Endometrial microvascular endothelial cells (primary cell): Measurements from ENCODE around the gene FAM187B. TPM values are rescaled to one million over a fixed set of nuclear protein-coding genes. Genes with fewer than 3 reads are reported as not detected.
"Not testable (repeated sequence)": the region's sequence is repeated elsewhere in the genome, so short reads cannot be mapped to it uniquely, and the experiment has no call there.

ENCODE experiments used
- in situ Hi-C: cut with HindIII; loops from 2 replicates; pipeline ENCODE4 v1.10.0; 2017; ENCODE audit warnings: low sequenced_read_pairs, low pct_unique_long_range_greater_than_20kb; ENCODE audit errors: inconsistent ontology term
- total RNA-seq: library from RNA; depleted of rRNA; stranded (reverse); fragments of >200 nt; gene quantifications from one replicate; pipeline ENCODE4 v1.2.3, GENCODE V29; 2015; ENCODE audit errors: inconsistent ontology term

The FAM187B gene
- total RNA-seq, 1 donor from 2014 or later, result not detected

DNA sequence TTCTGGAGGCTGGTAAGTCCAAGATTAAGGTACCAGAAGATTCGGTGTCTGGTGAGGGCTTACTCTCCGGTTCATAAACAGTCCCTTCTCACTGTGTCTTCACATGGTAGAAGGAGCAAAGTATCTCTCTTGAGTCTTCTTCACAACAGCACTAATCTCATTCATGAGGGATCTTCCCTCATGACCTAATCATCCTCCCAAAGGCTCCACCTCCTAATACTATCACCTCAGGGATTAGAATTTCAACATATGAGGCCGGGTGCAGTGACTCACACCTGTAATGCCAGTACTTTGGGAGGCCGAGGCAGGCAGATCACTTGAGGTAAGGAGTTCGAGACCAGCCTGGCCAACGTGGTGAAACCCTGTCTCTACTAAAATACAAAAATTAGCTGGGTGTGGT lies 31.7 kb downstream of the FAM187B start:
- in situ Hi-C loops, result not testable (repeated sequence)

DNA sequence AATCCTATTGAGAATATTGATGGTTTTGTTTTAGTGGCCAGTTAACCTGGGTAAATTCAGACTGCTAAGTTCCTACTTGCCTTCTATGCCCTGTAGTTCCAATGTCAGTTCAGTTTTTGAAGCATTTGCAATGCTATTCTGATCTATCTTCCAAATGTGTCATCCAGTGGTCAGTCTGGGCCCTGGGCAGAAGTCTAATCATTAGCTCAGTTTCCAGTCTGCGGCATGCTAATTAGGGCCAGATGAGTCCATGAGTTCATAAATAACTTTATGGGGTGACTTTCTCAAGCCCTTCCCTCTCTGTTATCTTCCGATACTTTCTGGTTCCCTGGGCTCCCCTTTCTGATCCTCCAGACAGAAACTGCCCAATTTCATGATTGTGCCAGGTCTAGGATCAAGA lies 32.7 kb downstream of the FAM187B start:
- in situ Hi-C loops, result no loop called here

DNA sequence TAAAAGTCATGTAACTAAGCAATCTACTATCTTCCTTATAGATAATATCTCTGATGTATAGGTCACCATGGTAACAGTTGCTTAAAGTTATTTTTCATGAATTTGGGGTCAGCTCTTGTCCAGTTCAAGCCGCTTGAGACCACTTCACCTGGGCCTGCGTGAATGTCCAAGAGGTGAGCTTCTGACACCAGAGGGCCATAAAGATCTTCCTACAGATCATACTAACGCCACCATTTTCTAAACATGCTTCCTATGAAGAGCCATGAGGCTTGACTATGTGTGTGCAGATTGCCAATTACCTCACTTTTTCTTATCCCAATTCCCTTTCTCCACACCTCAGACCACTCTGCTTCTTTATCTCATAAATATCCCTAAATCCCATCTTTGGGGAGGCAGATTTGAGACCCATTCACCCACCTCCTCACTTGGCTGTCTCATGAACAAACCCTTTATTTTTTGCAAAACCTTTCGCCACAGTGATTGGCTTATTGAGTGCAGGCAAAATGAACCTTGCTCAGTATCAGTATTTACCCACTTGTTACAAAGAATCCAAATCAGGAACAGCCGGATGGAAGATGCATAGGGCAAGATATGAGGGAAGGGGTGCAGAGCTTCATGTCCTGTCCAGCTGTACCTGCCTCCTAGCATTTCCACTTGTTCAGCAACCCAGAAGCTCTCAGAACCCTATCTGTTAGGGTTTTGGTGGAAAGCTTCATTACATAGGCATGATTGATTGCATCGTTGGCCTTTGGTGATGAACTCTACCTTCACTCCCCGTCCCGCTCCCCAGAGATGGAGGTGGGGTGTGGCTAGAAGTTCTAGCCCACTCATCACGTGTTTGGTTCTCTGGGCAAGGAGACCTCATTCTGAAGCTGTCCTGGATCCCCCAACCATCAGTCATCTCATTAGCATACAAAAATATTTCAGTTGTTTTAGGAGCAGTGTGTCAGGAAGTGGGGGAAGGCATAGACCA lies 34.2 kb downstream of the FAM187B start:
- in situ Hi-C loops, result no loop called here

DNA sequence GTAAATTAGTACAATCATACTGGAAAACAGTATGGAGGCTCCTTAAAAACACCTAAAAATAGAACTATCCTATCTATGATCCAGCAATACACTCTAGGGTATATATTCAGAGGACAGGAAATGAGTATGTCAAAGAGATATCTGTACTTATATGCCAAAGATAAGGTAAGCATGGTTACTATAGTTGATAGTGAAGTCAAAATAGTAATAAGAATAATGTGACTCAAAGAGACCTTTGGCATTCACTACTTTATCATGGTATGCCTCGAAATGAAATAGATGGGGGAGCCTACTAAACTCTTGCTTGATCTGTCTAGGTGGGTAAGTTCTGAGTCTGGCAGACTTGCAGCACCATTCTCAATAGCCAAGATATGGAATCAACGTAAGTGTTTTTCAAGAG lies 43.7 kb downstream of the FAM187B start:
- in situ Hi-C loops, result no loop called here

DNA sequence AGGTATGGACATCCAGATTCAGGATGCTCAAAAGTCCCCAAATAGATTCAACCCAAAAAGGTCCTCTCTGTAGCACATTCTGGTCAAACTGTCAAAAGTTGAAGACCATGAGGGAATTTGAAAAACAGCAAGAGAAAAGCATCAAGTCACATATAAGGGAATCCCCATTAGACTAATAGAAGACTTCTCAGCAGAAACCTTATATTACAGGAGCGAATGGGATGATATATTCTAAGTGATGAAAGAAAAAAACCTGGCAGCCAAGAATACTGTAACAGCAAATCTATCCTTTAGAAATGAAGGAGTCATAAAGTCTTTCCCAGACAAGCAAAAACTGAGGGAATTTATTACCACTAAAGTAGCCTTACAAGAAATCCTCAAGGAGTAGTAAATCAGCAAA lies 44.3 kb downstream of the FAM187B start:
- in situ Hi-C loops, result no loop called here

DNA sequence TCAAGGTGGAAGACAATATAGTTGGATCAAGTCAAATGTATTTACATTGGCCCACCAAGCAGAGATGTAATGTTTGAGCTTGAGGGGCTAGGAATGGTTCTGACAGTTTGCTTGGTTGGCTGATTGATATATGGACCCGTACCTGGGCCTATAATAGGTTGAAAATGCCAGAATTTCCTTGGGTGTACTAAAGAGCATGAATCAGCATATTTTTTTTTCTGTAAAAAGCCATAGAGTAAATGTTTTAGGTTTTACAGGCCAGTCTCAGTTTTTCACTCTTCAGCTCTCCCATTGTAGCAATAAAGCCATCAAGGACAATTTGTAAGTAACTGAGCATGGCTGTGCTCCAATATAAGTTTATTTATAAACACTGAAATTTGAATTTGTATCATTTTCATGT lies 47.2 kb downstream of the FAM187B start:
- in situ Hi-C loops, result no loop called here

DNA sequence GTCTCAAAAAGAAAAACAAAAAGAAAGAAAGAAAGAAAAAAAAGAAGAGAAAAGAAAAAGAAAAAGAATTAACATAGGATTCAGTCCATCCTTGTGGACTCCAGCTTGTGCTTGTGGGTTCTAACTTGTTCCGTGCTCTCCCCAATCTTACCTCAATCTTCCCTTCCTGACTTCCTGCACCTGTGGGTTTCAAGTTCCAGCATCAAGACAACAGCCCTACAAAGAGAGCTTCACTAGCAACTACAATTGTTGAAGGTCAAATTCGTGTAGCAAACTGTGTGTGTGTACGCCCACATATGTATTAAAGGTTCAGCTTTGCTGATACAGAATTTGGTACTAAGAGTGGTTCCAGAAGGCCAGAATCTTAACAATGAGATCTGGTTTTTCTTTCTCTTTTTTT lies 48.7 kb downstream of the FAM187B start:
- in situ Hi-C loops, result no loop called here

DNA sequence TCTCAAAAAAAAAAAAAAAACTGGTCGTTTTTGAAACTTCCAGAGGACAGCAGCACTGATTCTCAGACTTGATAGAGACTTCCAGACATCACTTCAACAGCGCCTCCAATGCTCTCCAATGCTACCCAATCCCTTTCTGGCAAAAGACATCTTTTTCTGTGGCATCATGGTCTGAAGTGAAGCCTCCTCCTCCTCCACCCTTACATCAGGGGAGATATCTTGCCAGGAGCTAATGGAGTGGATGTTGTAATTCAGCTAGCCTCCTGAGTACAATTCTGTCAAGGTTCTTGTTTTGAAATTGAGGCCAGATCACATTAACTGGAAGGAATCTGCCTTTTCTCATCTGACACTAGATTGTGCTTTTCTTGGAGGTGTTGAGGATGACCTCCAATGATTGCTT lies 49.8 kb downstream of the FAM187B start:
- in situ Hi-C loops, result no loop called here

DNA sequence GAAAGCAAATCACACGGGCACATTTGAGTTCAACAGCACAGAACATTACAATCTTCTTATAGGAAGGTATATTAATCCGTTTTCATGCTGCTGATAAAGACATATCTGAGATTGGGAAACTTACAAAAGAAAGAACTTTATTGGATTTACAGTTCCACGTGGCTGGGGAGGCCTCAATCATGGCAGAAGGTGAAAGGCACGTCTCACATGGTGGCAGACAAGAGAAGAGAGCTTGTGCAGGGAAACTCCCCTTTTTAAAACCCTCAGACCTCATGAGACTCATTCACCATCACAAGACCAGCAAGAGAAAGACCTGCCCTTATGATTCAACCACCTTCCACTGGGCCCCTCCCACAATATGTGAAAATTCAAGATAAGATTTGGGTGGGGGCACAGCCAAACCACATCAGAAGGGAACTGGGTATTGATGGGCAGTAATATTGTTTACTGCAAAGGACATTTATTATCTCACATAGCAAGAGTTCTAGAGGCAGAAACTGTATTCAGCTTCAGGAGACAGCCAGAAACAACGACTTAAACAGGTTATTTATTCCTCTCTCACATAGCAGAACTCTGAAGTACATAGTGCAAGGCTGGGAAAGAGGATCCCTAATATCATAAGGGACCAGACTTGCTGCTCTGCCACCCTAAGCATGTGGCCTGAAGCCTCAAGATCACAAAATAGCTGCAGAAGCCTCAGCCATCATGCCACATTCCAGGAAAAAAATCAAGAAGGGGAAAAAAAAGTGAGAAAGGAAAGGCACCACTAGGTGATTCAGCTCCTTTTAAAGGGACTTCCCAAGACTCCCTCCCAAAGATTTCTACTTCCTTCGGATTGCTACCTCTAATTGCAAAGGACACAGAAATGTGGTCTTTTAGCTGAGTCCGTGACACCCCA lies 50.9 kb downstream of the FAM187B start:
- in situ Hi-C loops, result no loop called here

DNA sequence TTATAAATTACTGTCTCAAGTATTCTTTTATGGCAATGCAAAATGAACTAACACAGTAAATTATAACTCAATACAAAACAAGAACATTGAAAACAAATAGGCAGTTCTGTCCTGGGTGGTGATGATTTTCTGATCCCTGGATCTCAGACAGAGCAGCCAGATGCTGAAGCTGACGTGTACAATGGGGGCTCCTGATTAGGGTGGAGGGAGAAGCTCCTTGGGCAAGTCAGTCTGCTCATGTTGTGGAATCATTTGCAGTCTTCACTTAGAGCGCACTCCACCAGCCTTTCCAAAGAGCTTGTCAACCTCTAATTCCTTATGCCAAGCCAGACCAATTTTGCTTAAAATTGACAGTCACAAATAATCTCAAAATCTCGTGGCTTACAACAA lies 52.4 kb downstream of the FAM187B start:
- in situ Hi-C loops, result no loop called here

Other genes with a start within 250 kb of the FAM187B start
- gene GRAMD1A, start 228.4 kb downstream of the FAM187B start, total RNA-seq, result 52.4 TPM
- gene SCN1B, start 198.3 kb downstream of the FAM187B start, total RNA-seq, result 11.1 TPM
- not detected for gene HPN, start 187.0 kb downstream of the FAM187B start, total RNA-seq
- not detected for gene FXYD3, start 112.9 kb downstream of the FAM187B start, total RNA-seq
- gene LGI4, start 93.7 kb downstream of the FAM187B start, total RNA-seq, result not detected
- gene FXYD1, start 89.9 kb downstream of the FAM187B start, total RNA-seq, result not detected
- not detected for gene FXYD7, start 85.5 kb downstream of the FAM187B start, total RNA-seq
- 194 TPM for gene FXYD5, start 74.0 kb downstream of the FAM187B start, total RNA-seq
- gene LSR, start 20.3 kb upstream of the FAM187B start, total RNA-seq, result 0.09 TPM
- gene USF2, start 40.2 kb upstream of the FAM187B start, total RNA-seq, result 61.4 TPM
- not detected for gene HAMP, start 53.8 kb upstream of the FAM187B start, total RNA-seq
- 16.0 TPM for gene MAG, start 63.4 kb upstream of the FAM187B start, total RNA-seq
- 5.8 TPM for gene CD22, start 100.4 kb upstream of the FAM187B start, total RNA-seq
- gene FFAR1, start 119.2 kb upstream of the FAM187B start, total RNA-seq, result not detected
- gene FFAR3, start 129.7 kb upstream of the FAM187B start, total RNA-seq, result not detected
- gene GPR42, start 142.3 kb upstream of the FAM187B start, total RNA-seq, result not detected
- not detected for gene FFAR2, start 219.5 kb upstream of the FAM187B start, total RNA-seq